AG09319 (cell line): ENCODE data around the gene TMTC4.

Experiments
- DNase-seq: peaks from one replicate; pipeline ENCODE4 v3.0.0-alpha.2; 2010; ENCODE audit warnings: low read depth; ENCODE audit errors: extremely low read depth
- CTCF ChIP-seq: IDR thresholded peaks from 2 replicates; pipeline ENCODE4 v1.5.1; 2011; ENCODE audit warnings: low read depth, mild to moderate bottlenecking, inconsistent platforms, low read length, moderate library complexity

TMTC4 gene

GRCh38 chr13:100610391-100611347 lies 63.9 kb downstream of the TMTC4 start:
- no peak for TF ChIP-seq CTCF
- DNase-seq: no peak

- DNase-seq: no peak
- no peak for TF ChIP-seq CTCF
These were observed 65.7 kb downstream of the TMTC4 start for GRCh38 chr13:100608906-100609305.

GRCh38 chr13:100608489-100608888 lies 66.1 kb downstream of the TMTC4 start:
- no peak for DNase-seq
- TF ChIP-seq CTCF: no peak

GRCh38 chr13:100604918-100605710 lies 69.5 kb downstream of the TMTC4 start:
- DNase-seq: no peak
- no peak for TF ChIP-seq CTCF

- TF ChIP-seq CTCF: no peak
These were observed 72.0 kb downstream of the TMTC4 start for GRCh38 chr13:100602493-100603111.

GRCh38 chr13:100601716-100602115 lies 72.9 kb downstream of the TMTC4 start:
- no peak for TF ChIP-seq CTCF
- no peak for DNase-seq

More at GRCh38 chr13:100602493-100603111, 72.0 kb downstream of the TMTC4 start:
- no peak for DNase-seq

GRCh38 chr13:100600915-100601314 lies 73.7 kb downstream of the TMTC4 start:
- DNase-seq: no peak
- no peak for TF ChIP-seq CTCF
